ENCODE measurements around the gene PATL2.
"Not testable (repeated sequence)": the region's sequence is repeated elsewhere in the genome, so short reads cannot be mapped to it uniquely, and the experiment has no call there.

PATL2 gene

DNA sequence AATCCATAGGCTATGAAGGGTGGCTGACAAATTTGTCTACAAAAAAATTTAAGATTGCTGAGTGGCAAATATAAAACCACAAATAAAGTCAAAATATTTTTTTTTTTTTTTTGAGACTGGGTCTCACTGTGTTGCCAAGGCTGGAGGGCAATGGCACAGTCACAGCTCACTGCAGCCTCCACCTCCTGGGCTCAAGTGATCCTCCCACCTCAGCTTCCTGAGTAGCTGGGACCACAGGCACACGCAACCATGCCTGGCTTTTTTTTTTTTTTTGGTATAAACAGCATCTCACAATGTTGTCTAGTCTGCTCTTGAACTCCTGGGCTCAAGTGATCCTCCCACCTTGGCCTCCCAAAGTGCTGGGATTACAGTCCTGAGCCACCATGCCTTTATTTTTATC is 20.9 kb downstream of the PATL2 start:
- not testable (repeated sequence) for DNase-seq (ENCODE audit: low read depth)

DNA sequence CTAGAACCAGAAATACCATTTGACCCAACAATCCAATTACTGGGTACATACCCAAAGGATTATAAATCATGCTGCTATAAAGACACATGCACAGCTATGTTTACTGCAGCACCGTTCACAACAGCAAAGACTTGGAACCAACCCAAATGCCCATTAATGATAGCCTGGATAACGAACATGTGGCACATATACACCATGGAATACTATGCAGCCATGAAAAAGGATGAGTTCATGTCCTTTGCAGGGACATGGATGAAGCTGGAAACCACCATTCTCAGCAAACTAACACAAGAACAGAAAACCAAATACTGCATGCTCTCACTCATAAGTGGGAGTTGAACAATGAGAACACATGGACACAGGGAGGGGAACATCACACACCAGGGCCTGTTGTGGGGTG is 21.8 kb downstream of the PATL2 start:
- not testable (repeated sequence) for DNase-seq (ENCODE audit: low read depth)

GRCh38 chr15:44682809-44683682 is 28.1 kb downstream of the PATL2 start:
- peak; percentile 59 for DNase-seq (ENCODE audit: low read depth)

DNA sequence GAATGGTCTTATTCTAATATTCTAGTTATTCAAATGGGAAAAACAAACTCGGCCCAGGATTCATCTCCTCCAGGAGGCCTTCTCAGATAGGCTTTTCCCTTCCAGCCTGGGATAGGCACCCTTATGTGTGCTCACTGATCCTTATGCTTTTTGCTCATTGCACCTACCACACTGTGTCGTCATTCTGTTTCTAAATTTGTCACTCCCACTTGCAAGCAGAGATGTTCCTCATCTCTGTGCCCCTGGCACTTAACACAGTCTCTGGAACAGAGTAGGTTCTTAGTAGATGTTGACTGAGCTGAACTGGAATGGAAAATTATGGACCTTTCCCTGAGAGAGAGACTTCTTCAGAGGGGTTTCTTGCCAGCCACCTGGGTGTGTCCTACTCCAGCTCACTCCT is 28.9 kb downstream of the PATL2 start:
- no peak for DNase-seq (ENCODE audit: low read depth)

DNA sequence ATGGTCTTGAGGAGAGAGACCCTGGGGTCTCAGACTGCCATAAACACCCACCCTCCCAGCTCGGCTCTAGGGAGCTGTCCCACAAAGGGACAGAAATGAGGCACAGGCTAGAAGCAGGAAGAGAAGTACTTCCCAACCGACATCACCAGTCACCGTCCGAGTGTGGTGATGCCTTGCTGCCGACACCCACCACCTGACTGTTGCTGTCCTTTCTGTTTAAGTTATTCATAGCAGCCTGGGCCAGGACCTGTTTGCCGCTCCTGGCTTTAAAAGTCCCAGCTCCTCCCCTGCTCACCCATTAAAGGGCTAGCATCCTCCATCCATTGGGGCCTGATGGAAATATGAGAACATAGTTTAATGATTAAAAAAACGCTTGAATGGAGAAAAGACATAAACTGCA is 34.4 kb downstream of the PATL2 start:
- DNase-seq (ENCODE audit: low read depth) = no peak

DNA sequence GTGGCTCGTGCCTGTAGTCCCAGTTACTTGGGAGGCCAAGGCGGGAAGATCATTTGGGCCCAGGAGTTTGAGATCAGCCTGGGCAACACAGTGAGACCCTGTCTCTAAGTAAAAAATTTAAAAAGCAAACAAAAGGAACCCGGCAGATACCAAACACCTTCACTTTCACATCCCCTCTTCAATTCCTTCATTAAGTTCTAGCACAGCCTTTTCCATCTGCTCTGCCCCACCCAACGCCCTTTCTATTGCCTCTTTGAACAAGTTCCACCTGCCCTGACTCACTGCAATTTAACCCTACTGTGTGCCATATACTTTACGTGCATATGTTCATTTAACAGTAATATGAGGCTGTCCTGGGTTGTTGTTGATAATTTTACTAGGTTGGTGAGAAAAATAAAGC is 35.2 kb downstream of the PATL2 start:
- no peak for DNase-seq (ENCODE audit: low read depth)

DNA sequence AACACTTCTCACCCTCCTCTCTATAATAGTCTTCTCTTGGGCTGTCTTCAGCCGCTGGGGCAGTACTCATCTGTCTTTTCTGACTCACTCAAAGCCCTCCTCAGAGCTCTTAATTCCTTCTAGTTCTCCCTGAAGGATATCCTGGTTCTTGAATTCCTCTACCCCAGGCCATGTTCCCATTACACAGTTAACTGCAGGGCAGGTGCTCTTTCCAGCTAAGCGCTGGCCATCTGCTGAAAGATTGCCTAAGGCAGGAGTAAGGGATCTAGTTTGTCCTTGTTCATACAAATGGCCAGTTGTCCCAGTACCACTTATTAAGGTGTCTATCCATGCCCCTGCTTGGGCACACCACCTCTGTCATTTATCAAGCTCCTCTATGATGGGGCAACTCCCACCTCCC is 37.5 kb downstream of the PATL2 start:
- no peak for DNase-seq (ENCODE audit: low read depth)

DNA sequence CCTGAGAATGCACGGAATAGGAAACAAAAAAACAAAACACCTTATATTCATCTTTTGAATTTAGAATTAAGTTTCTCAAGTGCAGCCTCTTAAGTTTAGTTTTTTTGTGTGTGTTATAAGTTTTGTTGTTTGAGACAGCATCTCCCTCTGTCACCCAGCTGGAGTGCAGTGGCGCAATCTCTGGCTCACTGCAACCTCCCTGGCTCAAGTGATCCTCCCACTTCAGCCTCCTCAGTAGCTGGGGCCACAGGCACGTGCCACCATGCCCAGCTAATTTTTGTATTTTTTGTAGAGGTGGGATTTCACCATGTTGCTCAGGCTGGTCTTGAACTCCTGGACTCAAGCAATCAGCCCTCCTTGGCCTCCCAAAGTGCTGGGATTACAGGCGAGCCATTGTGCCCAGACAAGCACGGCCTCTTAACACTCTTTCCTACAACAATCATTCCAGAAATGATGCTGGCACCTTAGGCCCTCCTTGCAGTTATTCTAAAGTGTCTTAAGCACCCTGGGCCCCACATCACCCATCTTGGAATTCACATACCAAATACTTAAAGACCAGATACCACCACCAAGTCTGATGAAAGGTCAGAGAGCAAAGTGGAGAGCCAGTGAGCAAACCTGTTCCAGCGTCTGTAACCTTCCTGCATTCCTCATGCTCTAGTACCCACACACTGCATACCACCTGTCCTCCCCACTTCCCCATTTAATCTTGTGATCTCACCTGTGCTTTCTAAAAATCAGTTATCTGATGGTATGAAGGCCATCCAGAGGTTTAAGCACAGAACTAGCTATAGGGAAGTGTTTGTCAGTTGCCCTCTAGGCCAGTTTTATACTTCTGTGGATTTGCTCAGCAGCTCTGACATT is 40.8 kb downstream of the PATL2 start:
- no peak for DNase-seq (ENCODE audit: low read depth)

GRCh38 chr15:44668921-44669320 is 42.2 kb downstream of the PATL2 start:
- DNase-seq (ENCODE audit: low read depth) = no peak

DNA sequence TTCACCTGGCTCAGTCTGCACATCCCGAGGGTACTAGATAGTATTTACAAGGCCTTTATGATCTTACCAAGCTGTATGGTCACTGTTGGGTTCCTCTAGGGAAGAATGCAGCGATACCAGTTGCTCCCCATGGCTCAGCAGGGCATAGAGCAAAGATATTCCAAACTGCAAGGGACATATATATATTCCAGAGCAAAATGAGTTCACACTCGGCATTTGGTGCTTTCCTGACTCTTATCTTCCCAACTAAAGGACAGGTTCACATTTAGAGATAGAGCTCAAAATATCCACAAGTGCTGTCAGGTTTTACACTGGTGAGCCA is 44.1 kb downstream of the PATL2 start:
- DNase-seq (ENCODE audit: low read depth) = no peak

DNA sequence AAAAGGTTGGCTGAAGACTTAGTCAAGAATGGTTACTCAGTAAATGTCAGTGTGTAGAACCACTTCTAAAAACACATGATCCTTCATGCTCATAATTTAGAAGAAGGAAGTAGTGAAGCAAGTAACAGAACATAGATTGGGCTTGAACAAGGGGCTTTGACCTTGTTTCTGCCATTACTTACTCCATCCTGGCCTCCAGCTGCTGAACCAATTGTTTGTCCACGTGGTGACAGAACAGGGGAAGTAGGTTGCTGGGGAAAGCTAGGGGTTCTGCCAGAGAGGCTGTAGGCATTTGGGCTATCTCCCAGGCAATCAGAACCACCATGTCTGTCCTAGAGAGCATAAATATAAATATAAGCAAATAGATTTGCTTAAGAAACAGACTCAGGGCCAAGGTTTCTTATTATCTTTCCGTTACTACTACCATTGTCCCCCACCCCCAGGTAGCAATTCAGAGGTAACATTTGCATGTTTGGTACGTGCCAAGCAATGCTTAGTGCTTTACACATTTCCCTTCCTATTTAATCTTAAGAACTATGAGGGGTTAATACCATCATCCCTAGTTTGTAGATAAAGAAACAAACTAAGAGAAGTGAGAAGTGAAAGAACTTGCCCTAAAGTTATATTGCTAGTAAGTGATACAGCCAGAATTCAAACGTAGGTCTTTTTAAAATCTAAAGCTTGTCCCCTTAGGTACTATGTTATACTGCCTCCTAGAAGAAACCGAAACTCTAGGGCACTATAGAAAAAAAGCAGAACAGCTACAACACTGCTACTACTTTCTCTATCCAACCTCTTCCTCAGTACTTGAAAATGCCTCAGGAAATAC is 44.7 kb downstream of the PATL2 start:
- no peak for DNase-seq (ENCODE audit: low read depth)

- DNase-seq (ENCODE audit: low read depth) = peak; percentile 94
Measured at GRCh38 chr15:44663410-44664308, 47.5 kb downstream of the PATL2 start, which contains the start of gene SPG11. Gene SPG11, minus strand, starts transcription at chr15:44663662. Its CDS starts 15 bp downstream, at chr15:44663647.

- DNase-seq (ENCODE audit: low read depth) = peak; percentile 65
Measured at GRCh38 chr15:44662478-44663409, 48.4 kb downstream of the PATL2 start.

DNA sequence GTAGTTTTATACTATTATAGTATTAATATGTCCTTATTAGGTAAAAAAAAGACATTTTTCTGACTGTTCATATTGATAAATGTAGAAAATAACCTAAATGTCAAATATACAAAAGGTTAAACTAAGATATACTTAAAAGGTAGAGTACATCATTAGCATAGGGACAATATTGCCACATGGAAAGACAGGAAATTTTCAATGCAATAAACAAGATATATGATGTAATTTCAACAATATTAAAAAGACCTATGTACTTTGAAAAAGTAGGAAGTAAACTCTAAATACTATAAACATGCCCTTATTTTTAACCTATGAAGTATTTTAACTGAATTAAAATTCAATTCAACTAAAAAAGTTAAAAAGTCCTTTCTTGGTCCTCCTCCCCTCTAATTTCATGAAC is 49.5 kb downstream of the PATL2 start:
- DNase-seq (ENCODE audit: low read depth) = no peak

DNA sequence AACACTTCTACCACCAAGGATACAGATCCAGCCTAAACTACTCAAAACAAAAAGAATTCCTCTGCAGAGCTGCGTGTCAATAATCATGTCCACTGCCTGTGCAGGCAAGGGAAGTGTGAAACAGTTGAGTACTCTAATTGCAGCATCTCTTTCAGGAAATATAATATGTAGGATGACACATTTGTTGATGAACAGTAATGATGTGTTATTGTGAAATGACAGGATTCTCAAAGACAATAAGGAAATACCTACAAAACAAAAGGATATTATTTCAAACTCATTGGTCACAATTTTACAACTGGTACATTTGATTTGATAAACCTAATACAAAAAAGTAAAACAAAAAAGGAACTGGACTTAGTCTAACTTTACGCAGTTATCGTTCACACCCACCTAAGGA is 52.1 kb downstream of the PATL2 start:
- DNase-seq (ENCODE audit: low read depth) = no peak

DNA sequence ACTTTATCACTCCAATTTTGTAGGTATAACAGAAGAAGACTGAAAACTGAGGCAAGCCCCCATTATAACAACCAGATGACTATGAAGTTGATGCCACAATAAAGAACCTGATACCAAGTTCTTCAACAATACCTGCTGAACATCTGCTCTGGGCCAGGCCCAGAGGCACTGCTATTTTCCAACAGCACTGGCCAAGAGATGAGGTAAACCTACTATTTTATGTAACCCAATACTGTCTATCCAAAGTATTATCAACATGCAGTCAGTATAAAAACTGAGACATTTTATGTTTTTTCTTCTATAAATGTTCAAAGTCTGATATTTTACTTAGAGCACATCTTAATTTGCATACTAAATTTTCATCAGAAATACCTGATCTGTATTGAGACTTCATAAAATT is 53.7 kb downstream of the PATL2 start:
- no peak for DNase-seq (ENCODE audit: low read depth)

- DNase-seq (ENCODE audit: low read depth) = no peak
Measured at GRCh38 chr15:44656913-44657312, 54.2 kb downstream of the PATL2 start.

DNA sequence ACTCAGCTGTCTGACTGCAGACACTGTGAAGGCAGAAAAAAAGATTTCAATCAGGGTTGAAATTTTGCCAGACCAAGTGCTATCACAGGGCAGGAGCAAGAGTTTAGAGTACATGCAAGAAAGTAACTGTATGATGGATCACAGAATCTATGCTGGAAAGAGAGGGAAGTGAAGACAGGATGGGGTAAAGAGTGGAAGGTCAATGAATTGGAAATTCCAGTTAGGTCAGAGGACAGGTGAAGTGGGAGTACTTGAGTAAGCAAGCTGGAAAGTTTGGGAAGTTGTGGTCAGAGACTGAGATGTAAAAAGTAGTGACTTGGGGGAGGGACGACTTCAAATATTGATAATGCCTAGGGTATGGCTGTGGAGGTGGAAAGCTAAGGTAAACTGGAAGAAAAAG is 54.8 kb downstream of the PATL2 start:
- DNase-seq (ENCODE audit: low read depth) = no peak

- DNase-seq (ENCODE audit: low read depth) = no peak
Measured at GRCh38 chr15:44654858-44655257, 56.3 kb downstream of the PATL2 start.

DNA sequence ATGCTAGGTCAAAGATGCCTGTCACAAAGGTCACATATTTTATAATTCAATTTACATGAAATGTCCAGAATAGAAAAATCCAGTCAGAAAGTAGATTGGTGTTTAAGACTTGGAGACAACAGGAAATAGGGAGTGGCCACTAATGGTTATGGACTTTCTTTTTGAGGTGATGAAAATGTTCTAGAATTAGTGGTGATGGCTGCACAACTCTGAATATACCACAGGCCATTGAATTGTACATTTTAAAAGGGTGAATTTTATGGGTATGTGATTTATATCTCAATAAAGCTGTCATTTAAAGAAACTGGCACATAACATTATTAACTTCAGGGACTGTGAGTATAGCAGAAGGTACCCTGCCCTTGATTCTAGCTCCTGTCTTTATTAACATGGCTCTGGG is 63.5 kb downstream of the PATL2 start:
- DNase-seq (ENCODE audit: low read depth) = no peak

All from stimulated activated CD8-positive, alpha-beta memory T cell treated with anti-CD3 and anti-CD28 coated beads, Interleukin-4, amount 100 ng/mL, for 24 hours (primary cell).